Hindlimb muscle (tissue), 1 donor: Measurements from ENCODE around the gene PCDHA10. TPM values are rescaled to one million over a fixed set of nuclear protein-coding genes. Genes with fewer than 3 reads are reported as not detected.
"Not testable (repeated sequence)": the region's sequence is repeated elsewhere in the genome, so short reads cannot be mapped to it uniquely, and the experiment has no call there.

ENCODE experiments used
- DNase-seq: peaks from one replicate; pipeline ENCODE4 v3.0.0-alpha.2; 2013
- polyA plus RNA-seq: library from polyadenylated mRNA; unstranded; fragments of 120-200 nt; gene quantifications from one replicate; pipeline ENCODE4 v1.2.1, GENCODE V29; 2013; ENCODE audit not compliant: insufficient read length

Gene PCDHA10
- 0.25 TPM for polyA plus RNA-seq

GRCh38 chr5:140855772-140856674, at the start of gene PCDHA10:
TSS of gene PCDHA10 (plus strand) at chr5:140855897. CDS start at chr5:140856049, 152 bp downstream.
- DNase-seq = no peak

GRCh38 chr5:140806834-140807775, 48.6 kb upstream of the PCDHA10 start, which contains the start of gene PCDHA4:
TSS of gene PCDHA4 (plus strand) at chr5:140807068.
- DNase-seq = no peak

GRCh38 chr5:140808241-140808888, 47.3 kb upstream of the PCDHA10 start:
- not testable (repeated sequence) for DNase-seq

- DNase-seq = no peak
These were observed 46.8 kb upstream of the PCDHA10 start for GRCh38 chr5:140808889-140809291.

- no peak for DNase-seq
These were observed 34.1 kb upstream of the PCDHA10 start, which contains the start of gene PCDHA5 for GRCh38 chr5:140821375-140822280. TSS of gene PCDHA5 (plus strand) at chr5:140821613.

- no peak for DNase-seq
These were observed 33.4 kb upstream of the PCDHA10 start for GRCh38 chr5:140822281-140822629.

- DNase-seq = not testable (repeated sequence)
These were observed 32.7 kb upstream of the PCDHA10 start for GRCh38 chr5:140822969-140823368.

- DNase-seq = no peak
These were observed 32.2 kb upstream of the PCDHA10 start for GRCh38 chr5:140823475-140823874.

GRCh38 chr5:140827704-140828361, 27.9 kb upstream of the PCDHA10 start, which contains the start of gene PCDHA6:
TSS of gene PCDHA6 (plus strand) at chr5:140827960. CDS start at chr5:140828092, 132 bp downstream.
- DNase-seq = no peak

- no peak for DNase-seq
These were observed 27.3 kb upstream of the PCDHA10 start for GRCh38 chr5:140828362-140828737.

GRCh38 chr5:140829511-140830501, 25.9 kb upstream of the PCDHA10 start:
- not testable (repeated sequence) for DNase-seq

GRCh38 chr5:140833993-140834392, 21.7 kb upstream of the PCDHA10 start, which contains the start of gene PCDHA7:
TSS of gene PCDHA7 (plus strand) at chr5:140834269. CDS start at chr5:140834384, 115 bp downstream.
- no peak for DNase-seq

- DNase-seq = not testable (repeated sequence)
These were observed 21.2 kb upstream of the PCDHA10 start for GRCh38 chr5:140834439-140835008.

- DNase-seq = no peak
These were observed 19.8 kb upstream of the PCDHA10 start for GRCh38 chr5:140835622-140836510.

GRCh38 chr5:140840978-140841962, 14.4 kb upstream of the PCDHA10 start, which contains the start of gene PCDHA8:
TSS of gene PCDHA8 (plus strand) at chr5:140841187. CDS start at chr5:140841322, 135 bp downstream.
- DNase-seq = no peak
